Measurements from ENCODE around the gene KIAA0232.
A peak's percentile ranks its signal among the peaks of the same experiment; 100 is the strongest.
"Not testable (repeated sequence)": the region's sequence is repeated elsewhere in the genome, so short reads cannot be mapped to it uniquely, and the experiment has no call there.

The KIAA0232 gene

GRCh38 chr4:6777636-6778281, 4.8 kb upstream of the KIAA0232 start:
- peak; percentile 21 for DNase-seq

GRCh38 chr4:6778435-6778834, 4.1 kb upstream of the KIAA0232 start:
- DNase-seq: no peak

GRCh38 chr4:6779667-6780565, 2.6 kb upstream of the KIAA0232 start:
- no peak for DNase-seq

- DNase-seq: no peak
These were observed 1.4 kb upstream of the KIAA0232 start for GRCh38 chr4:6781113-6781512.

- no peak for DNase-seq
These were observed 966 bp upstream of the KIAA0232 start for GRCh38 chr4:6781561-6781960.

- no peak for DNase-seq
These were observed 251 bp downstream of the KIAA0232 start for GRCh38 chr4:6782846-6783110.

- peak; percentile 92 for DNase-seq
These were observed 819 bp downstream of the KIAA0232 start for GRCh38 chr4:6783111-6783981.

GRCh38 chr4:6785572-6785925, 3.0 kb downstream of the KIAA0232 start:
- no peak for DNase-seq

- no peak for DNase-seq
These were observed 5.6 kb downstream of the KIAA0232 start for GRCh38 chr4:6788123-6788522.

- not testable (repeated sequence) for DNase-seq
These were observed 8.7 kb downstream of the KIAA0232 start for GRCh38 chr4:6791245-6791644.

- DNase-seq: not testable (repeated sequence)
These were observed 9.3 kb downstream of the KIAA0232 start for GRCh38 chr4:6791796-6792195.

GRCh38 chr4:6794189-6794588, 11.7 kb downstream of the KIAA0232 start:
- no peak for DNase-seq

GRCh38 chr4:6795821-6796220, 13.3 kb downstream of the KIAA0232 start:
- no peak for DNase-seq

- not testable (repeated sequence) for DNase-seq
These were observed 14.8 kb downstream of the KIAA0232 start for GRCh38 chr4:6797368-6797767.

- DNase-seq: no peak
These were observed 16.6 kb downstream of the KIAA0232 start for GRCh38 chr4:6799091-6799490.

GRCh38 chr4:6802025-6802424, 19.5 kb downstream of the KIAA0232 start:
- no peak for DNase-seq

GRCh38 chr4:6802626-6803025, 20.1 kb downstream of the KIAA0232 start:
- no peak for DNase-seq

- no peak for DNase-seq
These were observed 20.7 kb downstream of the KIAA0232 start for GRCh38 chr4:6803246-6803645.

GRCh38 chr4:6804082-6804752, 21.7 kb downstream of the KIAA0232 start:
- no peak for DNase-seq

- no peak for DNase-seq
These were observed 24.5 kb downstream of the KIAA0232 start for GRCh38 chr4:6806924-6807626.

- no peak for DNase-seq
These were observed 25.7 kb downstream of the KIAA0232 start for GRCh38 chr4:6808259-6808658.

GRCh38 chr4:6811165-6811564, 28.6 kb downstream of the KIAA0232 start:
- DNase-seq: no peak
